GM18520 (cell line): Measurements from ENCODE around the gene MORN1.

Experiments
- ATAC-seq: cut with Tn5 transposase; IDR thresholded peaks from one replicate; pipeline ENCODE4 v1.9.1; 2021; ENCODE audit not compliant: unreplicated experiment

The MORN1 gene

GRCh38 chr1:2422523-2422922 is 31.2 kb upstream of the MORN1 start:
- ATAC-seq, result no peak

DNA sequence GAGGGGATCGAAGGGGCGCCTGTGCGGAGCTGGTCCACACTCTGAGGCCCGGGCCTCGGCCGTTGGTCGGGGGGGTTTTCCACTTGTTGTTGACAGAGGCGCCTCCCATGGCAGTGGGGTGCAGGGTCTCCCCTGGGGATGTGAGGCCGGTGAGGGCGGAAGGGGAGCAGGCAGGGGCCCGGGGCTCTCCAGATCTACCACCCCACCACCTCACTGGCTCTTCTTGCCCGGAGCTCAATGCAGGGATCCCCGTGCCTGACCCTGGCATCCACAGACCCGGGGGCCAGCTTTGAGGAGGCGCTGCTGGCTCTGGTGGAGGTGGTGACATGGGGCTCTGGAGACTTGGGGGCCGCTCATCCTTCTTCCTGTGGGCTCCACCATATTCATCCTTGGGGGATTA is 28.1 kb upstream of the MORN1 start:
- no peak for ATAC-seq

GRCh38 chr1:2418791-2419320 is 27.5 kb upstream of the MORN1 start:
- no peak for ATAC-seq

GRCh38 chr1:2417833-2418225 is 26.5 kb upstream of the MORN1 start:
- no peak for ATAC-seq

- no peak for ATAC-seq
Observed at GRCh38 chr1:2417083-2417832, 25.9 kb upstream of the MORN1 start.

GRCh38 chr1:2416403-2416802 is 25.0 kb upstream of the MORN1 start:
- no peak for ATAC-seq

DNA sequence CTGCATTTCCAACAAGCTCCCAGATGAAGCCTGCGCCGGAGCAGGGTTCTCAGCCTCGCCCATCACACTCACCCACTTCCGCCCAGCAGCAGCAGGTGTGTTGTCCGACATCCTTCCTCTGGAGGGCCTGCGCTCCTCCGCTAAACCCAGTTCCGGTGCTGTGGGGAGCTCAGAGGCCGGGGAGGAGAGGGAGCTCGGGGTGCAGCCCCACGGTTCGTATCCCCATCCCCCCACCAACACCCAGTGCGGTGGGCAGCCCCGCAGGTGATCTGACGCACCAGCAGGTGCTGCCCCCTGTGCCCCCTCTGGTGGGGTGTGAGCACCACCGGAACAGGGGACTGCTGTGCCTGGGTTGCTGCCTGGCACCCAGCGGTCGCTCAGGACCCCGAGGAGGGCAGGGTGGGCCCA is 24.5 kb upstream of the MORN1 start:
- ATAC-seq, result no peak

DNA sequence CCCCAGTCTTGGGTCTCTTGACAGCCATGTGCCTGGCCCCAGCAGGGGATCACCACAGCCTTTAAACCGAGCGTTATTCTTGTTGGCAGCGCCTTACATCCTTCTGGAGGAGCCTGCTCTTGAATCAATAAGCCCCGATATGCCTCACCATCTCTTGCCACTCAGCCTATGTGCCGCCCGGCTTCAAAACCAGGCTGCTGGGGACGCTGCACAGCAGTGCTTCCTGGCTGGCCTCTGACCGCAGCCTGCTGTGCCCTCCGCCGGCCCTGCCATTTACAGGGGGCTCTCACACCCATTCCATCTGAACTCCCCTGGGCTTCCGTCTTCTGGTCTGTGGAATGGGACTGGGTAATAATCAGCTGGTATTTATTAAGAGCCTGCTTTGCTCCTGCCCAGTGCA is 24.0 kb upstream of the MORN1 start:
- no peak for ATAC-seq

GRCh38 chr1:2414297-2414958 is 23.1 kb upstream of the MORN1 start:
- ATAC-seq, result no peak

DNA sequence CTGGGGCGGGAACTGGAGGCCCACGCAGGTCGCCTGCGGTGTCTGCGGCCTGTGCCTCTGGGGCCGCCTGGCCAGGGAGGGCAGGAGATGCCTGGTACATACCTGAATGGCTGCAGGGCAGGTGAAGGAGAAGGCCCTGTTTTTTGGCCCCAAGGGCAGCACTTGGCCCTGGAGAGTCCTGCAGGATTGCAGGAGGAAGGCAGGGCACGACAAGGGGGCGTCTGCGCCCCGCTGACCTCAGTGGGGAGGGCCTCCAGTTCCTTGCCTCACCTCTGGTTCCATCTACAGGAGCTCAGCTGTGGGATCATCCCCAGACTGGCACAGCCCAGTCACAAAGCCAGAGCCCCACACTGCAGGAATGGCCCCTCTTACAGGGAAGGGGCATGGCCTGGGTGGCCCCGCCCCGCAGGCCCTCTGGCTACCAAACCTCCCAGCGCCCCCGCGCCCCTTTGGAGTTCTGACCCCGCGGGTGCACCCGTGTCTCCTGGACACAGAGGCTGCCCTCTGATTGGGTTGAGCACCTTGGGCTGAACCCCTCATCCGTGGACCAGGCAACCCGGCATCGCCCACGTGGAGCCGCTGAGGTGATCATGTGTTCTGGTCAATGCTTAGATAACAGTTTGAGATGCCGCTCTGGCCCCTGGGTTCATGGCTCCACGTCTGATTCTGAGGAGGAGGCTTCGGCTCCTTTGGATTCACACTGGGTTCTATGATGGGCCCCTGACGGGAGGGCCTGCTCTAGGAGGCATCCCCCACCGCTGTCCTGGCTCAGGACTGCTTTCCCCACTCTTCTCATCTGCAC is 22.3 kb upstream of the MORN1 start:
- no peak for ATAC-seq

GRCh38 chr1:2412773-2413494 is 21.6 kb upstream of the MORN1 start:
- no peak for ATAC-seq

DNA sequence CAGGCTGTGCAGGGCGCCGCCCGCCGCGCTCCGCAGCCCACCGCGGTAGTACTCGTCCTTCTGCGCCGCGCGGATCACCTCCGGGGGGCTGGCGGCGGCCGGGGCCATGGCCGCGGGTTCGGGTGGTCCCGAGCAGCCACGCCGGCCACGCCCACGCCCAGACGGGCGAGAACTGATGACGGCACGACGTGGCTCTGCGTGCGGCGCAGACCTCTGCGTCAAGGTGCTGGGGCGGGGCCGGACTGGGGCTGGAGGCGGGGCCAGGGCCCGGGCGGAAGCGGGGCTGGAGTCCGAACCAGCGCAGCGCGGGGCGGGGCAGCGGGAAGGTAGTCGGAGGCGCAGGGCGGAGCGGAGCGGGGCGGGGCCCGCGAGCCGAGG is 21.0 kb upstream of the MORN1 start, which contains the start of gene PEX10:
Gene PEX10 (minus strand): TSS at position 170 of the 378 bp plus-strand sequence. CDS start 62 bp downstream, at position 108.
- ATAC-seq, result peak; percentile 65

- peak; percentile 21 for ATAC-seq
Observed at GRCh38 chr1:2411801-2412394, 20.5 kb upstream of the MORN1 start.

- ATAC-seq, result no peak
Observed at GRCh38 chr1:2409745-2410144, 18.4 kb upstream of the MORN1 start.

- ATAC-seq, result no peak
Observed at GRCh38 chr1:2408859-2409276, 17.5 kb upstream of the MORN1 start.

GRCh38 chr1:2408456-2408855 is 17.1 kb upstream of the MORN1 start:
- no peak for ATAC-seq

GRCh38 chr1:2407991-2408275 is 16.6 kb upstream of the MORN1 start:
- ATAC-seq, result no peak

DNA sequence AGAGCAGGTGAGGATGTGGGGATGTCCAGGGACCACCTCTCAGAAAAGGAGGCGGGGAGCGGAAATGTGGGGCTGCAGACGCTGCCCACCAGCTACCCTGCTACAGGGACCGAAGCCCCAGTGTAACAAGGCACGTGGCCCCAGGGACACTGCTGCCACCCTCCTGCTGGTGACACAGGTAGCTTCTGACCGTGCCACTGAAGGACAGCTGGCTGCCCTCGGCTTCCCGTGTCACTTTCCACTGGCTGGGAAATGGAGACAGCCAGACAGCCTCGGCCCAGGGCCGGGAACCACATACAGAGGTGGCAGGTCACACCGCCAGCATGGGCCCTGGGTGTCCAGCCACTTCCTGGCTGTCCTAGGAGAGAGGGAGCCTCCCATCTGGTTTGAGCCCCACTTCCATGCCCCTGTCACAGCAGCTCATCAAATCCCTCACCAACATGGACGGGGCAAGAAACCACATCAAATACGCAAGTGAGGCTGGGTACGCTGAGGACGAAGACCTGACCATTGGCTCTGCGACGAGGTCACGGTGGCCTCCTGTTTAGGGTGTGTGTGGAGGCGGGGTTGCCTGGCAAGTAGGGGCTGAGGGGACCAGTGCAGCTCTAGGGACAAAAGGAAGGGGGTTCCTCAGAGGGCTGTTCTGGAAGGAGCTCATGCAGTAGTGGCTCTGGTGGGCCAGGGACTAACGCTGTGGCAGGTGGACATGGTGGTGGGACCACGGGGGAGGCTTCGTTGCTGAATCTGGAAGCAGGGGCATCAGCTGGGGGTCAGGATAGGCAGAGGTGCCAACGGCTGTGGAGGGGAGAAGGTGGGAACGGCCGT is 16.0 kb upstream of the MORN1 start:
- no peak for ATAC-seq

DNA sequence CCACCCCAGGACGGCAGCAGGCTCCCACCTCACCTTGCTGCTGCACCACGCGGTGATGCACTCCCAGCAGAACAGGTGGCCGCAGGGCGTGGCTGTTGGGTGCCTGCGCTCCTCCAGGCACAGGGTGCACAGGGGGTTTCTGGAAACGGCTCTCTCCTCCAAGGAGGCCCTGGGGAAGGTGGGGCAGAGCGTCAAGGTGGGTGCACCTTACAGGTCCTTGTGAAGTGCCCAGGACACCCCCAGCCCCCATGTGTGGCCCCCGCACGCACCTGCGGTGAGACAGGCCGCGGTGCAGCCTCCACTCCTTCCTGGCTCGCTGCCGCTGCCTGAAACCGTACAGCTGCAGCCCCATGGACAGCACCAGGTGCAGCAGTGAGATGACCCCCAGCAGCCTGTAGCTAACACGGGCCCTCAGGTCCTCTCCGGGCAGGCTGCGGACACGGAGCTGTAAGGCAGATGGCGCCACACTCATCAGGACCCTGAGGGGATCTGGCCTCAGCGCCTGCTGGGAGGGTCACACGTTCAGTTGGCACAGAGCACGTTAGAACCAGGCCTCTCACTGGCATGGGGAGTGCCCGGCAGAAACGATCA is 15.2 kb upstream of the MORN1 start:
- ATAC-seq, result no peak
